HEK293T (cell line): ENCODE data around the gene MED27.

Source experiments
- CTCF ChIA-PET: fragments of 350-600 bp; formaldehyde crosslinking; extraction: SDS; loops from one replicate; lab custom pipeline; 2021; ENCODE audit warnings: antibody characterized with exemption, inconsistent platforms; lab: Yijun Ruan, JAX
- POLR2A ChIA-PET: fragments of 350-600 bp; formaldehyde crosslinking; extraction: SDS; loops from one replicate; lab custom pipeline; 2020; ENCODE audit warnings: antibody characterized with exemption, inconsistent platforms; lab: Yijun Ruan, JAX
- DNase-seq: peaks from one replicate; pipeline ENCODE4 v3.0.0; 2012; ENCODE audit warnings: mixed read lengths; ENCODE audit errors: extremely low spot score
- ARNT ChIP-seq: fragments of 450-650 bp; IDR thresholded peaks from 2 replicates; pipeline ENCODE4 v1.6.1; 2017; ENCODE audit warnings: mild to moderate bottlenecking
- CTBP1 ChIP-seq: fragments of 450-650 bp; IDR thresholded peaks from 2 replicates; pipeline ENCODE4 v1.6.1; 2016; ENCODE audit warnings: borderline replicate concordance
- ELF4 ChIP-seq: fragments of 450-650 bp; IDR thresholded peaks from 2 replicates; pipeline ENCODE4 v1.6.1; 2017; ENCODE audit warnings: antibody characterized with exemption
- FOXA1 ChIP-seq: fragments of 450-650 bp; IDR thresholded peaks from 2 replicates; pipeline ENCODE4 v1.6.1; 2016; ENCODE audit warnings: mild to moderate bottlenecking
- FOXK2 ChIP-seq: fragments of 450-650 bp; IDR thresholded peaks from 2 replicates; pipeline ENCODE4 v1.6.1; 2016; ENCODE audit warnings: mild to moderate bottlenecking
- FOXM1 ChIP-seq: fragments of 450-650 bp; IDR thresholded peaks from 2 replicates; pipeline ENCODE4 v1.6.1; 2017; ENCODE audit warnings: mild to moderate bottlenecking, borderline replicate concordance
- L3MBTL2 ChIP-seq: fragments of 450-650 bp; conservative IDR thresholded peaks from 2 replicates; pipeline ENCODE4 v1.6.1; 2016; ENCODE audit warnings: mild to moderate bottlenecking
- LEF1 ChIP-seq: fragments of 450-650 bp; IDR thresholded peaks from 2 replicates; pipeline ENCODE4 v1.6.1; 2017; ENCODE audit warnings: mild to moderate bottlenecking, borderline replicate concordance
- NFRKB ChIP-seq: fragments of 450-650 bp; IDR thresholded peaks from 2 replicates; pipeline ENCODE4 v1.6.1; 2016; ENCODE audit warnings: mild to moderate bottlenecking, moderate library complexity
- SP1 ChIP-seq: fragments of 450-650 bp; IDR thresholded peaks from 2 replicates; pipeline ENCODE4 v1.6.1; 2017
- ZNF384 ChIP-seq: fragments of 450-650 bp; IDR thresholded peaks from 2 replicates; pipeline ENCODE4 v1.6.1; 2016
- TF ChIP-seq, protein P1 (sequence below): fragments of 450-650 bp; IDR thresholded peaks from 2 replicates; pipeline ENCODE4 v1.6.1; 2016

Gene MED27

DNA sequence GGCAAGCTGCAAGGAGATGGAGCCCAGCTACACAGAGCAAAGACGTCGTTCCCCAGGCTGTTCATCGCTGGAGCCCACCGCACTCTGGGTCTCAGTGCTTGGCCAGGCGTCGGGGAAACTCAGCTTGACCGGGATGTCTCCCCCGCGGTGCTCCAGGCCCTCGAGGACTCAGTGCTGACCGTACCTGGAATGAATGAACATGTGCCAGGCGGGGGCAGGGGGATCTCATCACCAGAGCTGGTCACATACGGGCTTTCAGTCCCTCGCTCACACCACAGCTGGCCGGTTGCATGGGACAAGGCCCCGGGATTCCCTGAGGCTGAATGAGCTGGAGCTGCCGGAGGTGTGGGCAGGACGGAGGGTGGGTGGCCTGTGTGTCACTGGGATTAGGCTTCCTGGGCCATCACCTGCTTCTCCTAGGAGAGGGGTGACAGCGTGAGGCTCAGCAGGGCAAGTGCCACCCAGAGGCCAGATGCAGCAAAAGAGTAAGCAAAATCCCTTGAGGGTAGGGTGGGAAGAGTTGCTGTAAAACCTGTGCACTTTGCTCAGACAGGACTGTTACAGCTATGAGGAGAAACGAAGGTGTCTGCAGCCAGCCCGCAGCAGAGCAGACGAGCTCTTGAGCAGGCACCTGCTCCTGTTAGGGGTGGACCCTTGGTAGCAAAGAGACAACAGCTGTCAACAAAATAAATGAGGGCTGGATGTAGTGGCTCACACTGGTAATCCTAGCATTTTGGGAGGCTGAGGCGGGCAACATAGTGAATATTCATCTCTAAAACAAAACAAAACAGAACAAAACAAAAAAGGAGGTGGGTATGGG is 269.1 kb downstream of the MED27 start:
- POLR2A ChIA-PET, result no interaction called here
- no peak for TF ChIP-seq ELF4
- TF ChIP-seq NFRKB, result no peak
- TF ChIP-seq LEF1, result no peak
- TF ChIP-seq FOXA1, result no peak
- TF ChIP-seq CTBP1, result no peak
- TF ChIP-seq FOXM1, result no peak
- no peak for TF ChIP-seq ARNT
- no peak for TF ChIP-seq FOXK2
- no peak for TF ChIP-seq ZNF384
- TF ChIP-seq, protein P1, sequence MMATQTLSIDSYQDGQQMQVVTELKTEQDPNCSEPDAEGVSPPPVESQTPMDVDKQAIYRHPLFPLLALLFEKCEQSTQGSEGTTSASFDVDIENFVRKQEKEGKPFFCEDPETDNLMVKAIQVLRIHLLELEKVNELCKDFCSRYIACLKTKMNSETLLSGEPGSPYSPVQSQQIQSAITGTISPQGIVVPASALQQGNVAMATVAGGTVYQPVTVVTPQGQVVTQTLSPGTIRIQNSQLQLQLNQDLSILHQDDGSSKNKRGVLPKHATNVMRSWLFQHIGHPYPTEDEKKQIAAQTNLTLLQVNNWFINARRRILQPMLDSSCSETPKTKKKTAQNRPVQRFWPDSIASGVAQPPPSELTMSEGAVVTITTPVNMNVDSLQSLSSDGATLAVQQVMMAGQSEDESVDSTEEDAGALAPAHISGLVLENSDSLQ, result no peak
- no peak for TF ChIP-seq SP1
- TF ChIP-seq L3MBTL2, result no peak
- no peak for DNase-seq
- CTCF ChIA-PET, result no interaction called here
